Measurements from ENCODE around the gene CNTNAP2.
A peak's percentile ranks its signal among the peaks of the same experiment; 100 is the strongest.

DNA sequence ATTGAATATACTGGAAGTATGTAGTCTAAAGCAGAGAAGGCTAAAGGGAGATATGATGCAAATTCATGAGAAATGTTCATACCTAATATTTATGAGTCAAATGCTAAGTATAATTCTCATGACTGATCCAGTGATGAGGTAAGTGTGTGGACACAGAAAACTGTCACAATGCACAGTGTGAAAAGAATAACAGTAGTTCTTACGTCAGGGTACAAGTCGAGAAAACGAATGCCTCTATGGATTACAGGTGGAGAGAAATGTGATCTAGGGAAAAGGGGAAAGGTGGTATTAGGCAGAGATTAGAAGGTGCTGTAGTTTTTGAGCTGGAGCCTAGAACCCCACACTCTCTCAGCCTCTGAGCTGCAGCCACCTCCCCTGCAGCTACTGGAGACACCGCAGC lies 542.0 kb downstream of the CNTNAP2 start:
- TF ChIP-seq PRDM10 (tag by site-specific recombination; IDR thresholded peaks at IDR 0.05), result no peak
- TF ChIP-seq, protein P1, sequence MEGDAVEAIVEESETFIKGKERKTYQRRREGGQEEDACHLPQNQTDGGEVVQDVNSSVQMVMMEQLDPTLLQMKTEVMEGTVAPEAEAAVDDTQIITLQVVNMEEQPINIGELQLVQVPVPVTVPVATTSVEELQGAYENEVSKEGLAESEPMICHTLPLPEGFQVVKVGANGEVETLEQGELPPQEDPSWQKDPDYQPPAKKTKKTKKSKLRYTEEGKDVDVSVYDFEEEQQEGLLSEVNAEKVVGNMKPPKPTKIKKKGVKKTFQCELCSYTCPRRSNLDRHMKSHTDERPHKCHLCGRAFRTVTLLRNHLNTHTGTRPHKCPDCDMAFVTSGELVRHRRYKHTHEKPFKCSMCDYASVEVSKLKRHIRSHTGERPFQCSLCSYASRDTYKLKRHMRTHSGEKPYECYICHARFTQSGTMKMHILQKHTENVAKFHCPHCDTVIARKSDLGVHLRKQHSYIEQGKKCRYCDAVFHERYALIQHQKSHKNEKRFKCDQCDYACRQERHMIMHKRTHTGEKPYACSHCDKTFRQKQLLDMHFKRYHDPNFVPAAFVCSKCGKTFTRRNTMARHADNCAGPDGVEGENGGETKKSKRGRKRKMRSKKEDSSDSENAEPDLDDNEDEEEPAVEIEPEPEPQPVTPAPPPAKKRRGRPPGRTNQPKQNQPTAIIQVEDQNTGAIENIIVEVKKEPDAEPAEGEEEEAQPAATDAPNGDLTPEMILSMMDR (tag by site-specific recombination; IDR thresholded peaks at IDR 0.05), result no peak
- TF ChIP-seq ATF2 (tag by site-specific recombination; IDR thresholded peaks at IDR 0.05; ENCODE audit: low read depth), result peak; percentile 72
- no peak for TF ChIP-seq ZNF501 (tag by site-specific recombination; IDR thresholded peaks at IDR 0.05)
- TF ChIP-seq, protein P2, sequence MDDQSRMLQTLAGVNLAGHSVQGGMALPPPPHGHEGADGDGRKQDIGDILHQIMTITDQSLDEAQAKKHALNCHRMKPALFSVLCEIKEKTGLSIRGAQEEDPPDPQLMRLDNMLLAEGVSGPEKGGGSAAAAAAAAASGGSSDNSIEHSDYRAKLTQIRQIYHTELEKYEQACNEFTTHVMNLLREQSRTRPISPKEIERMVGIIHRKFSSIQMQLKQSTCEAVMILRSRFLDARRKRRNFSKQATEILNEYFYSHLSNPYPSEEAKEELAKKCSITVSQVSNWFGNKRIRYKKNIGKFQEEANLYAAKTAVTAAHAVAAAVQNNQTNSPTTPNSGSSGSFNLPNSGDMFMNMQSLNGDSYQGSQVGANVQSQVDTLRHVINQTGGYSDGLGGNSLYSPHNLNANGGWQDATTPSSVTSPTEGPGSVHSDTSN (CRISPR knock-in tag; IDR thresholded peaks at IDR 0.05), result no peak
- TF ChIP-seq ZNF830 (tag by site-specific recombination; IDR thresholded peaks at IDR 0.05; ENCODE audit: low read depth), result no peak
- no peak for TF ChIP-seq TCF7L2 (IDR thresholded peaks at IDR 0.05; ENCODE audit: borderline replicate concordance, low read depth, low read length)
- no peak for TF ChIP-seq KLF17 (tag by site-specific recombination; IDR thresholded peaks at IDR 0.05)
